HG02938 (cell line): Measurements from ENCODE around the gene FOXK2.

Source experiments
- ATAC-seq: cut with Tn5 transposase; IDR thresholded peaks from one replicate; pipeline ENCODE4 v1.9.1; 2021; ENCODE audit warnings: mild to moderate bottlenecking, moderate library complexity; ENCODE audit not compliant: unreplicated experiment

FOXK2 gene

GRCh38 chr17:82518826-82519810 lies at the start of gene FOXK2:
TSS of gene FOXK2 (plus strand) at chr17:82519732. CDS start at chr17:82519889, 157 bp downstream.
- peak; percentile 87 for ATAC-seq

GRCh38 chr17:82470065-82470464 lies 49.5 kb upstream of the FOXK2 start:
- ATAC-seq, result no peak

GRCh38 chr17:82474223-82475010 lies 45.1 kb upstream of the FOXK2 start:
- no peak for ATAC-seq

DNA sequence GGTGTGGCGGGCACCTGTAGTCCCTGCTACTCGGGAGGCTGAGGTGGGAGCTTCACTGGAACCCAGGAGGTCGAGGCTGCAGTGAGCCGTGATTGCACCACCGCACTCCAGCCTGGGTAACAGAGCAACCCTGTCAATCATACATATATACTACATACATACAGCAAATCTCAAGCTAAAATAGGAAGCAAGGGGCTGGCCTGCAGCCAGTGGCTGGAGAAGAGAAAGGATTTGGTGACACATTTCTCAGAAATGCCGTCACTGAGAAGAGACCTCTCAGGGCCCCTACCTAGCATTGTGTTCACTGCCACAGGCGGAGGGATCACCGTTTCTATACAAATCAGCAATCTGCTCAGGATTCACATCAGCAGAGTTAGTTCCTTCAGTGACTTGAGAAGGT lies 44.1 kb upstream of the FOXK2 start:
- ATAC-seq, result no peak

GRCh38 chr17:82477934-82478333 lies 41.6 kb upstream of the FOXK2 start:
- ATAC-seq, result no peak

- ATAC-seq, result no peak
Measured at GRCh38 chr17:82479602-82480001, 39.9 kb upstream of the FOXK2 start.

DNA sequence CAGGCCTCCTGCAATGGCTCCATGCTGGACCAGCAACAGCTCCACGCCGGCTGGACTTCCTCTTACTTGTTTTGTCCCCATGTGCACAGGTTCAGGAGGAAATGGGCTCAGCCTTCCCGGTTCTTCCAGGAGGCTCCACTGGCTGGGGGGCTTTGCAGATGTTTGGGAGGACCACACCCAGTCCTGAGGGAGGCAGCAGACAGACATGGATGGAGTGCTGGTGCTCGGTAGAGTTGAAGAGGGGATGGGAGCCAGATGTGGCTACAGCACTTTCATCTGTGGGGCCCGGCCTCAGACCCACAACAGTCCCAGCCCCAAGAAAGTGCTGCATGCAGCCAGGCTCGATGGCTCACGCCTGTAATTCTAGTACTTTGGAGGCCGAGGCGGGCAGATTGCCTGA lies 39.2 kb upstream of the FOXK2 start:
- no peak for ATAC-seq

GRCh38 chr17:82483204-82483660 lies 36.3 kb upstream of the FOXK2 start:
- no peak for ATAC-seq

GRCh38 chr17:82483836-82484235 lies 35.7 kb upstream of the FOXK2 start:
- no peak for ATAC-seq

DNA sequence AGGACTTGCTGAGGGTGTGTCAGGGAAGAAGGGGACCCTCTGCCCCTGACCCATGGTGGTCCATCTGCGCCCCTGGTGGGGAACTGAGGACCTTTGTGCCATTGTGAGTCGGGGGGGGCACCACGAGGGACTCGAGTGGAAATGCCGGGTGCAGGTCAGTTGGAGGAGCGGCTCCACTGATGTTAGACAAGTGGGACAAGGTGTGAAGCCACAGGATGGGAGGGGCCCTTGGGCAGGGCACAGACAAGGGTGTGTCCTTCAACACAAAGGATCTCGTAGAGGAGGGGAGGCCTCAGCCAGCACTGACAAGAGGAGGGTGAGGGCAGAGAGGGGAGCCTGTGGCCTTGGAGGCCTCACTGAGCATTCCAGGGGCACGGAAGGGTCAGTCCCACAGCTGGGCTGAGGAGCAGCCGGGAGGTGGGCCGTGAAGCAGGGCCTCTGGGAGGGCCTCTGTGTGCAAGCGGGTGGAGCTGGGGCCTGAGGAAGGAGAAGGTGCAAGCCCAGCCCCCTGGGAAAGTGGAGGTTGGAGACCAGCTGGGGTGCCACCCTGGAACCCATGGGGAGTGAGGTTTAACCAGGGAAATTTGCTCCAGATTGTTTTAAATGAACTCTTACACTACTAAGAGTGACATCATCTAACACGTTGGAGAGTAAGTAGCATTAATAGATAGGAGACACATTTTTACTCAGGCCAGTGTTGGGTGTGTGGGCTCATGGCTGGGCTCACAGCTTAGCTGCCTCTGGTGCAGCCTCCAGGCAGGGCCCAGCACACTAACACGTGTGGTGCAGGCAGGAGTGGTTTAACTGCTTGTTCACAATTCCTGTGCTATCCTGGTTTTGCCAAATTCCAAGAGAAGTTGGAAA lies 33.1 kb upstream of the FOXK2 start:
- no peak for ATAC-seq

GRCh38 chr17:82487910-82488309 lies 31.6 kb upstream of the FOXK2 start:
- ATAC-seq, result no peak

DNA sequence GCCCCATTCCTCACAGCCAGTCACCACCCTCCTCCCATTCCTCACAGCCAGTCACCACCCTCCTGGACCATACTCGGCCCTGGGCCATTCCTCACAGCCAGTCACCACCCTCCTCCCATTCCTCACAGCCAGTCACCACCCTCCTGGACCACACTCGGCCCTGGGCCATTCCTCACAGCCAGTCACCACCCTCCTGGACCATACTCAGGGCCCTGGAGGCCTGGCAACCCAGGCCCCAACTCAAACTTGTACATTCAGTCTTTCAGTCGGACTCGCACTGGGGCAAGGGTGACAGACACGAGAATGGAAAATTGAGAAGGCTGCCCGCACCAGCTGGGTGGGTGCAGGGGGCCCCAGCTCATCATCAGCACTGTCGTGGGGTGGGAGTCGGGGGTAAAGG lies 30.4 kb upstream of the FOXK2 start:
- no peak for ATAC-seq

DNA sequence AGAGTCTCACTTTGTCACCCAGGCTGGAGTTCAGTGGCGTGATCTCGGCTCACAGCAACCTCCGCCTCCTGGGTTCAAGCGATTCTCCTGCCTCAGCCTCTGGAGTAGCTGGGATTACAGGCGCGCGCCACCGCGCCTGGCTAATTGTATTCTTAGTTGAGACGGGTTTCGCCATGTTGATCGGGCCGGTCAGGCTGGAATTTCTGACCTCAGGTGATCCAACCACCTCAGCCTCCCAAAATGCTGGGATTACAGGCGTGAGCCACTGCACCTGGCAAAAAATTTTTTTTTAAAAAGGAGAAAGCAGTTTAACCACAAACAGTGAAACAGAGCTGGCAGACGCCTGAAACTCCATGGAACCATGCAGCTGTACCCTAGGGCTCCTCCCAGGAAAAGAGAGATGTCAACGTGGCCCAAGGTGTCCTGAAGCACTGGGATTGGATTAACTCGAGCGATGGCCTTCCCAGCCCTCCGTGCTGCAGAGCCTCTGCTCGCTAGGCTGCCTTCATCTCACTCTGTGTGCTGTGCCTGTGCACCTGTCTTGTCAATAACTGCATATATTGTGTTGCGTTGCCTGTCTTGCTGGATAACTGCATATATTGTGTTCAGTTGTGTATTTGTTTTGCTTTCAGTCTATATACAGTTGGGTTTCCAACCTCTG lies 29.6 kb upstream of the FOXK2 start:
- no peak for ATAC-seq

DNA sequence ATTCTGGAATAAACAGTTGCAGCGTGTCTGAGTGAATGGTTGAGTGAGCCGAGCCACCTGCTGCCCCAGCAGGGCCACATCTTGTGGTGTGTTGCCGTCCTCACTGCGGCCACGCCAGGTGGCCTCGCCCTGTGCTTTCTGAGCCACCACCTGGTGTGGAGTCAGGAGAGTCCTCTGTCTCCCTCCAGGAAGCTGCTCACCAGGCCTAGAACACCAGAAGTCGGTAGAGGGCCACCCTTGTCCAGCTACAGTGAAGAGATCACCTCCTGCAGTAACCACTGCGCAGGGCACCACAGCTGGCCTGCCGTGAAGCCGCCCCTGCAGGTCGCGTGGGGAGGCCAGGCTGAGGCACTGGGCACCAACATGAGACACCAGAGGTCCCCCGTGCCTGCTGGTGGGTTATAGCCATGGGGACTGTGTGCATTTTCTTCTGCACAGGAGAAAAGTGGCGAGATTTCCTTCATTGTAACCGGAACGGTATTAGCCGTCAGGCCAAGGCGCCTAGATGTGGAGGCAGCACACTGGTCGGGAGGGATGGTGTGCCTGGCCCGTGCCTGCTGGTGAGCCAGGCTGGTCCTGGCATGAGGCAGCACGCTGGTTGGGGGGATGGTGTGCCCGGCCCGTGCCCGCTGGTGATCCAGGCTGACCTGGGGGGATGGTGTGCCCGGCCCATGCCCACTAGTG lies 28.9 kb upstream of the FOXK2 start:
- ATAC-seq, result no peak

DNA sequence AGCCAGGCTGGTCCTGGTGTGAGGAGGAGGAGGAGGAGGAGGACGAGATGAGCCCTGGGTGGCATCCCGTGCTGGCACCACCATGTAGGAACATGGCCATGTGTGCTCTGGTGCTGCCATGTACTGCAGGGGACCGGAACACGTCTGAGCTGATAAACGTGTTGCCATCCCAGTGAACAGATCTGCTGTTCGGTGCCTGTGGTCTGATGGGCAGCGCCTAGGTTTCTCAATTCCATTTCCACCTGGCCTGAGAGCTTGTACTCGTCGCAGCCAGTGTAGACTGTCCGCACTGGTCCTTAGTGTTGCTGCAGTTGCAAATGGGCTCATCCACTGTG lies 28.4 kb upstream of the FOXK2 start:
- no peak for ATAC-seq

DNA sequence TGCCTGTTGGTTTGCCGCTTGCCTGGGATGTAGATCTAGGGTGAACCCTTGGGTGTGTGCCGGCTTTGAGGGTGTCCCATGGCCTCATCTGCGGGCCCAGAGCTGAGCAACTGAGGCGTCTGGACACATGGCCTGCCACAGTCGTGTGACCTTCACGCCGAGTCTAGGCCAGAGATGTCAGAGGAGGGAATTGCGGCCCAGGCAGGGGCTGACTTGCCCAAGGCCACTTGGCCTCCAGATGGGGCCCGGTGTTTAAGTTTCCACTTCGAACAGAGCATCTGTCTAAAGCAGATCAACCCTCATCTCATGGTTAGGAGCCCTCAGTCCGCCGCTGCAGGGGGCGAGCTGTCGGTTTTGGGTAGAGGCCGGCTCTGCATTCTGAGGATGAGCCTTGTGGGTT lies 28.0 kb upstream of the FOXK2 start:
- no peak for ATAC-seq

- ATAC-seq, result no peak
Measured at GRCh38 chr17:82492643-82493225, 26.8 kb upstream of the FOXK2 start.

- no peak for ATAC-seq
Measured at GRCh38 chr17:82493226-82493781, 26.2 kb upstream of the FOXK2 start.
